Ovary (tissue), 3 donors: ENCODE results near the gene HBQ1.

Experiments
- EP300 ChIP-seq: sonication (generic); formaldehyde crosslinking; IDR thresholded peaks from one replicate; pipeline ENCODE4 v1.6.1; 2017; ENCODE audit warnings: antibody characterized with exemption
- POLR2A ChIP-seq: fragments of 450-650 bp; IDR thresholded peaks from one replicate; pipeline ENCODE4 v1.6.1; 2017; ENCODE audit warnings: antibody characterized with exemption, mild to moderate bottlenecking, moderate library complexity
- TF ChIP-seq, protein P1 (sequence below), 3 donors: fragments of 450-650 bp in 2 of 3; fragments of 200-600 bp in 1 of 3; IDR thresholded peaks; one replicate each; pipeline versions ENCODE4 v1.5.1 to v1.8.0; 2016 to 2022; ENCODE audit warnings: antibody characterized with exemption in 3 of 3, mild to moderate bottlenecking in 1 of 3
- donor health status: DM: no; HTN: no; CAD: no.

- TF ChIP-seq, protein P1, sequence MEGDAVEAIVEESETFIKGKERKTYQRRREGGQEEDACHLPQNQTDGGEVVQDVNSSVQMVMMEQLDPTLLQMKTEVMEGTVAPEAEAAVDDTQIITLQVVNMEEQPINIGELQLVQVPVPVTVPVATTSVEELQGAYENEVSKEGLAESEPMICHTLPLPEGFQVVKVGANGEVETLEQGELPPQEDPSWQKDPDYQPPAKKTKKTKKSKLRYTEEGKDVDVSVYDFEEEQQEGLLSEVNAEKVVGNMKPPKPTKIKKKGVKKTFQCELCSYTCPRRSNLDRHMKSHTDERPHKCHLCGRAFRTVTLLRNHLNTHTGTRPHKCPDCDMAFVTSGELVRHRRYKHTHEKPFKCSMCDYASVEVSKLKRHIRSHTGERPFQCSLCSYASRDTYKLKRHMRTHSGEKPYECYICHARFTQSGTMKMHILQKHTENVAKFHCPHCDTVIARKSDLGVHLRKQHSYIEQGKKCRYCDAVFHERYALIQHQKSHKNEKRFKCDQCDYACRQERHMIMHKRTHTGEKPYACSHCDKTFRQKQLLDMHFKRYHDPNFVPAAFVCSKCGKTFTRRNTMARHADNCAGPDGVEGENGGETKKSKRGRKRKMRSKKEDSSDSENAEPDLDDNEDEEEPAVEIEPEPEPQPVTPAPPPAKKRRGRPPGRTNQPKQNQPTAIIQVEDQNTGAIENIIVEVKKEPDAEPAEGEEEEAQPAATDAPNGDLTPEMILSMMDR (IDR thresholded peaks at IDR 0.05) = no peak
- TF ChIP-seq EP300 (no peak), POLR2A (no peak)
Observed at GRCh38 chr16:143456-143855, 36.8 kb upstream of the HBQ1 start.
